Measurements from ENCODE around the gene STRIP2.

Gene STRIP2

DNA sequence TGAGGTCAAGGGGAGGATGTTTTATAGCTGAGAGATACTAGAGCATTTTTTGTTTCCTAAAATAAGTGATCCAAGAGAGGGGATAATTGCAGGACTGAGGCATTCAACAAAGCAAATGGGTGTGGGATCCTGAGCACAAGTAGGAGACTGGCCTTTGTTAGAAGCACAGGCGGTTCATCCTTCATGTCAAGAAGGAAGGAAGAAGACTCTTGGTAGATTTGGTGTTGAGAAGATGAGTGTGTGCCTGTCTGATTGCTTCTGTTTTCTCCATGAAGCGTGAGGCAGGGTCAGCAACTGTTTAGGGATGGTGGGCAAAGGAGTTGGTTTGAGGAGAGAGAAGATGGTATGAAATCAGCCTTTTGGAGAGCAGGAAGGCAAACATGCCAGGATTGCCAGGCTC is 27.6 kb downstream of the STRIP2 start:
- H3K4me3 ChIP-seq (ENCODE audit: low read depth, low read length): no peak overlapping the region
- TF ChIP-seq, protein P1, sequence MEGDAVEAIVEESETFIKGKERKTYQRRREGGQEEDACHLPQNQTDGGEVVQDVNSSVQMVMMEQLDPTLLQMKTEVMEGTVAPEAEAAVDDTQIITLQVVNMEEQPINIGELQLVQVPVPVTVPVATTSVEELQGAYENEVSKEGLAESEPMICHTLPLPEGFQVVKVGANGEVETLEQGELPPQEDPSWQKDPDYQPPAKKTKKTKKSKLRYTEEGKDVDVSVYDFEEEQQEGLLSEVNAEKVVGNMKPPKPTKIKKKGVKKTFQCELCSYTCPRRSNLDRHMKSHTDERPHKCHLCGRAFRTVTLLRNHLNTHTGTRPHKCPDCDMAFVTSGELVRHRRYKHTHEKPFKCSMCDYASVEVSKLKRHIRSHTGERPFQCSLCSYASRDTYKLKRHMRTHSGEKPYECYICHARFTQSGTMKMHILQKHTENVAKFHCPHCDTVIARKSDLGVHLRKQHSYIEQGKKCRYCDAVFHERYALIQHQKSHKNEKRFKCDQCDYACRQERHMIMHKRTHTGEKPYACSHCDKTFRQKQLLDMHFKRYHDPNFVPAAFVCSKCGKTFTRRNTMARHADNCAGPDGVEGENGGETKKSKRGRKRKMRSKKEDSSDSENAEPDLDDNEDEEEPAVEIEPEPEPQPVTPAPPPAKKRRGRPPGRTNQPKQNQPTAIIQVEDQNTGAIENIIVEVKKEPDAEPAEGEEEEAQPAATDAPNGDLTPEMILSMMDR (IDR thresholded peaks at IDR 0.05; ENCODE audit: low read depth, low read length, missing control alignments): no peak
- in situ Hi-C loops (cut with HindIII; ENCODE audit: low sequenced_read_pairs): no loop called here
- DNase-seq (ENCODE audit: low read depth): no peak

GRCh38 chr7:129462420-129462819 is 28.2 kb downstream of the STRIP2 start:
- no peak for DNase-seq (ENCODE audit: low read depth)
- TF ChIP-seq, protein P1 (IDR thresholded peaks at IDR 0.05; ENCODE audit: low read depth, low read length, missing control alignments): no peak
- H3K4me3 ChIP-seq (ENCODE audit: low read depth, low read length): no peak overlapping the region
- in situ Hi-C loops (cut with HindIII; ENCODE audit: low sequenced_read_pairs): no loop called here

DNA sequence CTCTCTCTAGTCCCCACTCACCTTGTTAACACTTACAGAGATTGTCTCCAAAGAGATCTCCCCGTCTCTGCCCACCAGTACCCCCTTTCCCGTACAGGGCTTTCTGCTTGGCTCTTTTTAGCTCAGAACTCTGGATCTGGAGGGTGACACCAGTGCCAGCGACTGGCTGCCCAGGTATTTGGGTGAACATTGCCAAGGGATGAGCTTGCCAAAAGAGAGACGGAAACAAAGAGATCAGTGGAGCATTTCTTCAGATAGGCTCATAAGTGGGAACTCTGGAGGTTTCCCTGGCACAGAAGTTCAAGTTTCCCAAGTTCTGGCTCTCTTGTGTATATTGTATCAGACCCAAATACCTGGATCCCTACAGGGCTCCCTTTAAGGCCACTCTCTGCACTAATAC is 30.0 kb downstream of the STRIP2 start:
- in situ Hi-C loops (cut with HindIII; ENCODE audit: low sequenced_read_pairs): no loop called here
- TF ChIP-seq, protein P1 (IDR thresholded peaks at IDR 0.05; ENCODE audit: low read depth, low read length, missing control alignments): no peak

DNA sequence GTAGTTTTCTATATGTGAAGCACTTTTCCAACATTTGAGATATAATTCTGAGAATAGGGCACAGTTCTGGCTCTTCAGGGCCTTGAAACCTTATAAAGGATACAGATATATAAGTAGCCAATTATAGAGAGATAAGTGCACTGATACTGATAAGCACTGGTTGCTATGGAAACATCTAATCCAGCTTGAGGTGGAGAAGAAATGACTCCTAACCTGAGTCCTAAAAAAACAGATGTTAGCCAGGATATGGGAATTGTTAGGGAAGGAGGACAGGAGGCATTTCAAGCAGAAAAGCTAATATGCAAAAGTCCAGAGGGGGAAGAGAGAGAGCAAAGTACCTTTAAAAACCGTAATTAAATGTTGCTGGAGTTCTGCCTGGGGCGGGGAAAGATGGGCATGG is 30.8 kb downstream of the STRIP2 start:
- DNase-seq (ENCODE audit: low read depth): no peak
- TF ChIP-seq, protein P1 (IDR thresholded peaks at IDR 0.05; ENCODE audit: low read depth, low read length, missing control alignments): no peak
- H3K4me3 ChIP-seq (ENCODE audit: low read depth, low read length): no peak overlapping the region
- in situ Hi-C loops (cut with HindIII; ENCODE audit: low sequenced_read_pairs): no loop called here

More for the DNA sequence above, 30.0 kb downstream of the STRIP2 start:
- DNase-seq (ENCODE audit: low read depth): no peak
- no peak overlapping the region for H3K4me3 ChIP-seq (ENCODE audit: low read depth, low read length)

- H3K4me3 ChIP-seq (ENCODE audit: low read depth, low read length): no peak overlapping the region
- TF ChIP-seq, protein P1 (IDR thresholded peaks at IDR 0.05; ENCODE audit: low read depth, low read length, missing control alignments): no peak
- in situ Hi-C loops (cut with HindIII; ENCODE audit: low sequenced_read_pairs): no loop called here
- no peak for DNase-seq (ENCODE audit: low read depth)
These were observed 32.6 kb downstream of the STRIP2 start for GRCh38 chr7:129466796-129467195.

DNA sequence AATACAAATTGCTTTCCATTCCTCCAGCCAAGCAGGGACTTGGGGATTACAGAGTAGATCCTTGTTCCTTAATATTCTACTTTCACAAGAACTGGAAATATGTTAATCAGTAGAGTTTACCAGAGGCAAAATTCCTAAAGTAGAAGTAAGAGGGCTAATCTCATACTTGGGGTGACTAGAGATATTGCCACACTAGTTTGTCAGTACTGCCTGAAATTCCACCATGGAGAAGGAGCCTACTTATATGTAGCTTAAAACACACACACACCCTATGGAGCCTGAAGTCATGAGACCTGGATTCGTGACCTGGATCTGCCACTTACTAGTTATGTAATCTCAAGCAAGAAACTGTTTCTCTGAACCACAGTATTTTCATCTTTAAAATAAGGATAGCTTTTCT is 33.9 kb downstream of the STRIP2 start:
- in situ Hi-C loops (cut with HindIII; ENCODE audit: low sequenced_read_pairs): no loop called here
- no peak for DNase-seq (ENCODE audit: low read depth)
- TF ChIP-seq, protein P1 (IDR thresholded peaks at IDR 0.05; ENCODE audit: low read depth, low read length, missing control alignments): no peak

DNA sequence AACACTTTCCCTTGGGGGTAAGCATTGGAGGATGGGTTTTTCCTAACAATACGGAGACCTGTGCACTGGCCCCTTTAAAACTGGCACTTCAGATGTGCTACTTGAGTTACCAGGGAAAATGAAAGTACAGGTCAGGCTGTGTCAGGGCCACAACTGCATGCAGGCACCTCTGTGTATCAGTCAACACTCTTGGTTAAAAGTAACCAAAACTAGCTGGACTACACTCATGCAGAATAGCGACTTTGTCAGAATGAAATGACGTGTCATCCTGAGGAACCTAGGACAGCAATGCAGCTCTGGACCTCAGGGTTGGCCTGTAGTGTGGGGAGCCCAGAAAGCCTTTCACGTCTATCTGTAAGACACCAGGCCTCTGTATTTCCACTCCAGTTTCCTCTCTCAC is 34.3 kb downstream of the STRIP2 start:
- in situ Hi-C loops (cut with HindIII; ENCODE audit: low sequenced_read_pairs): no loop called here
- no peak overlapping the region for H3K4me3 ChIP-seq (ENCODE audit: low read depth, low read length)
- no peak for DNase-seq (ENCODE audit: low read depth)
- TF ChIP-seq, protein P1 (IDR thresholded peaks at IDR 0.05; ENCODE audit: low read depth, low read length, missing control alignments): no peak

More for the DNA sequence above, 33.9 kb downstream of the STRIP2 start:
- no peak overlapping the region for H3K4me3 ChIP-seq (ENCODE audit: low read depth, low read length)

Measured in astrocyte of the cerebellum (primary cell).